Panc1 (cell line): ENCODE measurements around the gene THSD7B. TPM values are rescaled to one million over a fixed set of nuclear protein-coding genes. Genes with fewer than 3 reads are reported as not detected.

Source experiments
- ATAC-seq: fragments of 200-7000 bp; cut with Tn5 transposase; 2 replicates; pipeline ENCODE4 v1.9.1; 2020; ENCODE audit warnings: mild to moderate bottlenecking, moderate library complexity
- BruUV-seq: library from RNA; stranded (reverse); fragments of 400-500 nt; replicated peaks from 2 replicates; lab custom pipeline; 2021; lab: Mats Ljungman, UMichigan
- CTCF ChIA-PET: fragments of 300-600 bp; sonication (Branson Sonifier 250); formaldehyde crosslinking; loops from one replicate; lab custom pipeline; 2022; ENCODE audit warnings: antibody characterized with exemption; lab: Charles Lee
- POLR2A ChIA-PET: fragments of 300-600 bp; sonication (Branson Sonifier 250); formaldehyde crosslinking; loops from one replicate; lab custom pipeline; 2022; ENCODE audit warnings: antibody characterized with exemption; lab: Charles Lee
- DNase-seq: peaks from one replicate; pipeline ENCODE4 v3.0.0-alpha.2; 2010; ENCODE audit warnings: low read depth, low spot score
- H3K27ac ChIP-seq: 2 replicates; pipeline ENCODE4 v1.5.1; 2011; ENCODE audit warnings: mild to moderate bottlenecking, low read length, inconsistent platforms
- H3K27me3 ChIP-seq: fragments of 200-500 bp; sonication (Bioruptor generic); 2 replicates; pipeline ENCODE4 v1.6.0; 2014; ENCODE audit warnings: low read length, inconsistent platforms; ENCODE audit not compliant: control insufficient read depth, insufficient read depth
- H3K36me3 ChIP-seq: fragments of 200-500 bp; sonication (Bioruptor generic); 2 replicates; pipeline ENCODE4 v1.5.1; 2014; ENCODE audit warnings: inconsistent platforms, mild to moderate bottlenecking, low read length, moderate library complexity; ENCODE audit not compliant: control insufficient read depth, insufficient read depth
- H3K4me1 ChIP-seq: 2 replicates; pipeline ENCODE4 v1.5.1; 2011; ENCODE audit warnings: inconsistent platforms, mild to moderate bottlenecking, low read length, moderate library complexity; ENCODE audit not compliant: control insufficient read depth, insufficient read depth
- H3K4me3 ChIP-seq, 2 experiments: 2 replicates each; pipeline ENCODE4 v1.5.1; 2011 to 2012; ENCODE audit warnings: low read depth in 2 of 2, low read length in 2 of 2, mild to moderate bottlenecking in 2 of 2, inconsistent platforms in 1 of 2, moderate library complexity in 1 of 2
- H3K9me3 ChIP-seq: fragments of 200-500 bp; sonication (Bioruptor generic); 2 replicates; pipeline ENCODE4 v1.5.1; 2014; ENCODE audit warnings: low read depth, mild to moderate bottlenecking, inconsistent platforms, low read length, moderate library complexity; ENCODE audit not compliant: control insufficient read depth, insufficient read depth
- CTCF ChIP-seq: fragments of 450-650 bp; IDR thresholded peaks from 2 replicates; pipeline ENCODE4 v1.5.1; 2017; ENCODE audit warnings: mild to moderate bottlenecking
- POLR2AphosphoS5 ChIP-seq: IDR thresholded peaks from 2 replicates; pipeline ENCODE4 v1.6.1; 2012; ENCODE audit warnings: mild to moderate bottlenecking, low read depth, low read length, moderate library complexity
- SIN3A ChIP-seq: IDR thresholded peaks from 2 replicates; pipeline ENCODE4 v1.6.1; 2012; ENCODE audit warnings: low read depth, mild to moderate bottlenecking, low read length, moderate library complexity, borderline replicate concordance; ENCODE audit not compliant: insufficient read depth
- TCF7L2 ChIP-seq: IDR thresholded peaks from 2 replicates; pipeline ENCODE4 v1.6.1; 2011; ENCODE audit warnings: mild to moderate bottlenecking, low read depth, low read length, inconsistent platforms
- in situ Hi-C: cut with HindIII; loops from 2 replicates; pipeline ENCODE4 v1.10.0; 2016; ENCODE audit warnings: low sequenced_read_pairs, low pct_unique_long_range_greater_than_20kb
- intact Hi-C: fragments of 100-400 bp; cut with micrococcal nuclease; formaldehyde crosslinking; loops from one replicate; pipeline ENCODE4 v1.10.0; 2022; ENCODE audit not compliant: unreplicated experiment
- total RNA-seq: library from RNA; stranded (reverse); gene quantifications from one replicate; pipeline ENCODE4 v1.2.1, GENCODE V29; 2021; ENCODE audit not compliant: unreplicated experiment
- TF ChIP-seq, protein P1 (sequence below), 2 experiments: IDR thresholded peaks; 2 replicates each; pipeline ENCODE4 v1.6.1; 2011 to 2012; ENCODE audit warnings: low read depth in 2 of 2, control low read depth in 1 of 2, low read length in 1 of 2, mild to moderate bottlenecking in 1 of 2, moderate library complexity in 1 of 2; ENCODE audit not compliant: insufficient read depth in 1 of 2

The THSD7B gene
- total RNA-seq, 1 experiment from 2014 or later = not detected

- TF ChIP-seq TCF7L2 (no peak), SIN3A (no peak), POLR2AphosphoS5 (no peak), CTCF (no peak)
- TF ChIP-seq, protein P1, sequence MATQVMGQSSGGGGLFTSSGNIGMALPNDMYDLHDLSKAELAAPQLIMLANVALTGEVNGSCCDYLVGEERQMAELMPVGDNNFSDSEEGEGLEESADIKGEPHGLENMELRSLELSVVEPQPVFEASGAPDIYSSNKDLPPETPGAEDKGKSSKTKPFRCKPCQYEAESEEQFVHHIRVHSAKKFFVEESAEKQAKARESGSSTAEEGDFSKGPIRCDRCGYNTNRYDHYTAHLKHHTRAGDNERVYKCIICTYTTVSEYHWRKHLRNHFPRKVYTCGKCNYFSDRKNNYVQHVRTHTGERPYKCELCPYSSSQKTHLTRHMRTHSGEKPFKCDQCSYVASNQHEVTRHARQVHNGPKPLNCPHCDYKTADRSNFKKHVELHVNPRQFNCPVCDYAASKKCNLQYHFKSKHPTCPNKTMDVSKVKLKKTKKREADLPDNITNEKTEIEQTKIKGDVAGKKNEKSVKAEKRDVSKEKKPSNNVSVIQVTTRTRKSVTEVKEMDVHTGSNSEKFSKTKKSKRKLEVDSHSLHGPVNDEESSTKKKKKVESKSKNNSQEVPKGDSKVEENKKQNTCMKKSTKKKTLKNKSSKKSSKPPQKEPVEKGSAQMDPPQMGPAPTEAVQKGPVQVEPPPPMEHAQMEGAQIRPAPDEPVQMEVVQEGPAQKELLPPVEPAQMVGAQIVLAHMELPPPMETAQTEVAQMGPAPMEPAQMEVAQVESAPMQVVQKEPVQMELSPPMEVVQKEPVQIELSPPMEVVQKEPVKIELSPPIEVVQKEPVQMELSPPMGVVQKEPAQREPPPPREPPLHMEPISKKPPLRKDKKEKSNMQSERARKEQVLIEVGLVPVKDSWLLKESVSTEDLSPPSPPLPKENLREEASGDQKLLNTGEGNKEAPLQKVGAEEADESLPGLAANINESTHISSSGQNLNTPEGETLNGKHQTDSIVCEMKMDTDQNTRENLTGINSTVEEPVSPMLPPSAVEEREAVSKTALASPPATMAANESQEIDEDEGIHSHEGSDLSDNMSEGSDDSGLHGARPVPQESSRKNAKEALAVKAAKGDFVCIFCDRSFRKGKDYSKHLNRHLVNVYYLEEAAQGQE (IDR thresholded peaks at IDR 0.05; ENCODE audit: insufficient read depth in 1 of 2, low read depth in 2 of 2, low read length in 1 of 2) = no peak
- Histone ChIP-seq H3K4me3 (no peak overlapping the region), H3K36me3 (no peaks in the 10 kb centered on the region), H3K27ac (no peak overlapping the region), H3K9me3 (no peaks in the 10 kb centered on the region), H3K4me1 (no peaks in the 10 kb centered on the region), H3K27me3 (no peaks in the 10 kb centered on the region)
- ChIA-PET POLR2A (no interaction called here), CTCF (no interaction called here)
- in situ Hi-C loops = no loop called here
- no peak for DNase-seq
- intact Hi-C loops = no loop called here
- BruUV-seq = no TSS peak
- no peak for ATAC-seq
Measured at GRCh38 chr2:137300987-137301386, 535.6 kb downstream of the THSD7B start.

- TF ChIP-seq TCF7L2 (no peak), SIN3A (no peak)
- Histone ChIP-seq H3K4me3 (no peak overlapping the region), H3K9me3 (no peaks in the 10 kb centered on the region), H3K36me3 (no peaks in the 10 kb centered on the region), H3K27ac (no peak overlapping the region), H3K27me3 (no peaks in the 10 kb centered on the region), H3K4me1 (no peaks in the 10 kb centered on the region)
- no peak for ATAC-seq
- in situ Hi-C loops = no loop called here
- CTCF ChIA-PET = no interaction called here
- POLR2A ChIA-PET = no interaction called here
- no TSS peak for BruUV-seq
- DNase-seq = no peak
- intact Hi-C loops = no loop called here
Measured at GRCh38 chr2:137302957-137303356, 537.6 kb downstream of the THSD7B start.

DNA sequence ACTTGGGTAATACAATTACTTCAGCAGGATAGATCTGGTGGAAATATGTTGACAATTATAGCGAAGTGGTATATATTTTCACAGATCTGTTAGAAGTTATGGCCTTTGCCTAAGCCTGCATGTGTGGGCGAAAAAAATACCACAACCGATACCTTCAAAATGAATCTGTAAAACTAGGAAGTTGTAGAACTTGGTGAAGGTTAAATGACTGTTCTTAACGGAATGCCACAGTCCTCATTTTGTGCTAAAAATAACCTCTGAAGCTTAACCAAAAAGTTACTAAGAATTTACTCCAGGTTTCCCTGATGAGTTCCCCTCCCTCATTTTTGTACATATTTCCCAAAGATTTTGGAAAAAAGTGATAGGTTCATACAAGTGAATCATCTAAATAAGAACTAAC, 550.7 kb downstream of the THSD7B start:
- Histone ChIP-seq H3K9me3 (no peaks in the 10 kb centered on the region), H3K27ac (no peak overlapping the region), H3K36me3 (no peaks in the 10 kb centered on the region), H3K4me3 (no peak overlapping the region), H3K4me1 (no peaks in the 10 kb centered on the region), H3K27me3 (no peaks in the 10 kb centered on the region)
- BruUV-seq = no TSS peak
- DNase-seq (no peak), ATAC-seq (no peak)
- ChIA-PET CTCF (no interaction called here), POLR2A (no interaction called here)
- in situ Hi-C loops (no loop called here), intact Hi-C loops (no loop called here)
- TF ChIP-seq CTCF (no peak), POLR2AphosphoS5 (no peak), TCF7L2 (no peak), SIN3A (no peak)
- TF ChIP-seq, protein P1 (IDR thresholded peaks at IDR 0.05; ENCODE audit: insufficient read depth in 1 of 2, low read depth in 2 of 2, low read length in 1 of 2) = no peak
